Stimulated activated CD8-positive, alpha-beta memory T cell treated with anti-CD3 and anti-CD28 coated beads, Interleukin-2, amount 100 ng/mL, for 48 hours (primary cell): Measurements from ENCODE around the gene PLK3.
"Not testable (repeated sequence)": the region's sequence is repeated elsewhere in the genome, so short reads cannot be mapped to it uniquely, and the experiment has no call there.

Experiments
- DNase-seq, 2 donors: peaks; one replicate each; pipeline ENCODE4 v3.0.0-alpha.2; 2020; ENCODE audit warnings: low read depth in 2 of 2

Gene PLK3

DNA sequence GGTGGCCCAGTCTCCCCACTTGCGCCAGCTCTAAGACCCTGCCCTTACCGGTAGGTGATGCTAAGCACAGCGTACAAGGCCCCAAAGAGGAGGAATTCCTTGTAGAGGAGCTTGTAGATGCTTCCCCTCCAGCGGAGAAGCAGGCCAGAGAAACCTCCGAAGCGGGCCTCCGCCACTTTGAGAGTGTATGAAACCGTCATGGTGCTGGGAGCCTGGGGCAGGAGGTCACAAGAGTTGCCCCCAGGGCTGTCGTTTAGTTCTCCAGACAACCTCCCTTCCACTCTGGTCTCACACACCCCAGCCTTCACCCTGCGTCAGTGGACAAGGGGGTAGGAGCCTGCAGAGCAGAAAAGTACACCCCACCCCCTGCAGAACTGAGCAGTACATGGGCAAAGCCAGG lies 12.7 kb upstream of the PLK3 start:
- no peak for DNase-seq

- DNase-seq: no peak
Measured at GRCh38 chr1:44788120-44788860, 11.9 kb upstream of the PLK3 start, which contains the start of gene BEST4. TSS of gene BEST4 (minus strand) at chr1:44788170. CDS start at chr1:44787705, 465 bp downstream.

GRCh38 chr1:44790968-44791801 lies 9.0 kb upstream of the PLK3 start:
- no peak for DNase-seq

- no peak for DNase-seq
Measured at GRCh38 chr1:44792736-44793502, 7.3 kb upstream of the PLK3 start.

DNA sequence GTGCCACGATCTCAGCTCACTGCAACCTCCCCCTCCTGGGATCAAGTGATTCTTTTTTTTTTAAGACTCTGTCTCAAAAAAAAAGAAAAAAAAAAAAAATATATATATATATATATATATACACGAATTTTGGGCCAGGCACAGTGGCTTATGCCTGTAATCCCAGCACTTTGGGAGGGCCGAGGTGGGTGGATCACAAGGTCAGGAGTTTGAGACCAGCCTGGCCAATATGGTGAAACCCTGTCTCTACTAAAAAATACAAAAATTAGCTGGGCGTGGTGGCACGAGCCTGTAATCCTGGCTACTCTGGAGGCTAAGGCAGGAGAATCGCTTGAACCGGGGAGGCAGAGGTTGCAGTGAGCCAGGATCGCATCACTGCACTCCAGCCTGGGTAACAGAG lies 2.3 kb upstream of the PLK3 start:
- not testable (repeated sequence) for DNase-seq

GRCh38 chr1:44798481-44799365 lies 1.5 kb upstream of the PLK3 start:
- no peak for DNase-seq

GRCh38 chr1:44801491-44802305 lies 1.5 kb downstream of the PLK3 start:
- no peak for DNase-seq

DNA sequence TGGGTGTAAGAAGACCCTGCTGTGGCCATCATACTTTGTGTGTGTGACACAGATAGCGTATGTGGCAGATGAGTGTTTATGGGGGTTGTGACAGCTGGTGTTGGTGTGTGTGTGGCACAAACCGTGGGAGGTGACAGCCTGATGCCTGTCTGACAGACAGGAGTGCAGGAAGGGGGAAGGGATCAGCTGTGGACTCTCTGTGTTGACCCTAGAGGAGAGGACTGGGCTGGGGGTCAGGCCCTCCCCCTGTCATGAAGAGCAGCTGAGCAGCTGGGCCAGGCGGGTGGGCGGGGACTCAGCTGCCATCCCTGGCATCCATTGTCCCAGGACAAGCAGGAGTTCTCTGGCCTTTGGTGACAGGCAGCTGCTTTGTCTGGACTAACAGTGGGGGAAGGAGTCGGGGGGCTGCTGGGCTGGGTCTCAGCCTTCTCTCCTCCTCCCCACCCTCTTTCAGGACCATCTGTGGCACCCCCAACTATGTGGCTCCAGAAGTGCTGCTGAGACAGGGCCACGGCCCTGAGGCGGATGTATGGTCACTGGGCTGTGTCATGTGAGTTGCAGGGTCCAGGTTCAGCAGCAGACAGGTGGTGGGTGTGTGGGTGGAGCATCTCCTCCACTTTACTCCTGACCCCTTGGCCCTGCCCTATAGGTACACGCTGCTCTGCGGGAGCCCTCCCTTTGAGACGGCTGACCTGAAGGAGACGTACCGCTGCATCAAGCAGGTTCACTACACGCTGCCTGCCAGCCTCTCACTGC lies 2.3 kb downstream of the PLK3 start:
- no peak for DNase-seq

GRCh38 chr1:44803062-44803311 lies 2.8 kb downstream of the PLK3 start:
- DNase-seq: no peak

DNA sequence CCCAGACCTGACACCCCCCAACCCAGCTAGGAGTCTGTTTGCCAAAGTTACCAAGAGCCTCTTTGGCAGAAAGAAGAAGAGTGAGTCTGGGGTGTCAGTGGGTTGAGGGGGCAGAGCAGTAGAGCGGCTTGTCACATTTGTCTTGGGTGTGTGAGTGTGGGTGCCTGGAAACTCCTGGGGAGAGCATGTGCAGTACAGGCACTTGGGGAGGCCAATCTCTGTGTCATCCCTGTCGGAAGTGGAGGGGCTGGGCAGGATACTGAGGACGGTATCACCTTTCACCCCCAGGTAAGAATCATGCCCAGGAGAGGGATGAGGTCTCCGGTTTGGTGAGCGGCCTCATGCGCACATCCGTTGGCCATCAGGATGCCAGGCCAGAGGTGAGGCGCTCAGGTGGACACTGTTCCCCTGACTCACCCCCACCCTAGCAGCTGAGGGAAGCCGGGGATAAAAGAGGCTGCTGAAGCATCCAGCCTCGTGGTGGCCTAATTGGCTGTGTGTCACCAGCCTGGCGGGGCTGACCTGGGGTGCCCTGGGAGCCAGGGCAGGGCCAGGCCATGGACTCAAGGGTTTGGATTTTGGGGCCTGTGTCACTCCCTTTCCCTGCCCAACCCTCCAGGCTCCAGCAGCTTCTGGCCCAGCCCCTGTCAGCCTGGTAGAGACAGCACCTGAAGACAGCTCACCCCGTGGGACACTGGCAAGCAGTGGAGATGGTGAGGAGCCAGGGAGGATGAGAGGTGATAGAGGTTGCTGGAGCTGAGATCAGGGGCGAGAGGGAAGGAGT lies 3.3 kb downstream of the PLK3 start:
- DNase-seq: no peak

- no peak for DNase-seq
Measured at GRCh38 chr1:44805311-44806024, 5.3 kb downstream of the PLK3 start.

DNA sequence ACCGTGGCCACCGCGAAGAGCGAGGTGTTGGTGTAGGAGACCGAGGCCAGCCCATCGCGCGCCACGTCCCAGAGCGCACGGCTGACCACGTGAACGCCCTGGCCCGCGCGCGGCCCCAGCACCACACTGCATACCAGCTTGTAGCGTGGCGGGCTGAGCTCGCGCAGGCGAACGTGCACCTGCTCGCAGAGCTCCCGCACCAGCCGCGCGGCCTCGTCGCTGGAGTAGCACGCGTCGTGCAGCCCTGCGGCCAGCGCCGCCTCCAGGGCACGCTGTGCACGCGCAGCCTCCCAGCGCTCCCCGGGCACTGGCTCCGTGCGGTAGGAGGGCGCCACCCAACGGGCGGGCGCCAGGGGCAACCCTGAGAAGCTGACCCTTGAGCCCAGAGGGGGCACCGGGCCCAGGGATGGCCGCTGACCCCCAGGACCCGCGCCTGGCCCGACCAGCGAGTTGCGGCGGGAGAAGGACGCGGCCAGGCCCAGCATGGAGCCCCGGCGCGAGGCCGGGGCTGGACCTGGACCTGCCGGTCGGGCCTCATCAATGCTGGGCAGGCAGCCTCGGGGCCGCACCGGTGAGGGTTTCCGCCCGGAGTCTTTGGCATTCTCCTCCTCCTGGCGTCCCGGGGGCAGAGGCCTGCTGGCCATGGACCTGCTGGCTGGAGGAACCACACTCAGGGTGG lies 6.0 kb downstream of the PLK3 start:
- no peak for DNase-seq

DNA sequence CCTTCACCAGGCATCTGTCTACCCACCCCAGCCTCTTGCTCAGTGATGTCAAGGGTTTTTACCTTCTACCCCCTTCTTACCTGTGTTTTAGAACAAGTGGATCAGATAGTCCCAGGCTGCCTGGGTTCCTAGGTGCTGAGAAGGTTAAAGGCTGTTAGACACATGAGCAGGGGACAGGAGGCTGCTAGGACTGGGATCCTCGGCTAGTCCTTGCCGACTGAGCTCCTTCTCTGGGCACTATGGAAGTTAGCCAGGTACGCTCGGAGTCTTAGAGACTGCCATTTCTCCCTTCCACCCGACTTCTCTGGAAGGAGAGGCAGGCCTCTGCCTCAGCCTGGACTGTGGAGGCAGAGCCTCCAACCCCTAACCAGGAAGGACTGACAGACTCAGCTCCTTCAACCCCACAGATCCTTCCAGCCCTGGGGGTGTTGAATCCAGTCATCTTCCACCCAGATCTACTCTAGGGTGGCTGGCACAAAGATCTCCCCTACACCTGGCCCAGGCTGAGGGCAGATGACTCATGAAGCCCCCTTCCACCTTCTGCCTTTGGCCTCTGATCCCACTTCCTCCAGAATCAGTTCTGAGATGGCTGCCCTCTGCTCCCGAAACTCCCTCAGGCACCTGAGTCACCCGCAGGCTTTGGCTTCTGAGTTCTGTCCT lies 6.7 kb downstream of the PLK3 start, which contains the start of gene DYNLT4:
Gene DYNLT4 (minus strand): TSS at position 648 of the 660 bp plus-strand sequence. CDS start 683 bp downstream, outside the sequence.
- no peak for DNase-seq

GRCh38 chr1:44807364-44808062 lies 7.3 kb downstream of the PLK3 start:
- peak; percentile 82 to 86 for DNase-seq

DNA sequence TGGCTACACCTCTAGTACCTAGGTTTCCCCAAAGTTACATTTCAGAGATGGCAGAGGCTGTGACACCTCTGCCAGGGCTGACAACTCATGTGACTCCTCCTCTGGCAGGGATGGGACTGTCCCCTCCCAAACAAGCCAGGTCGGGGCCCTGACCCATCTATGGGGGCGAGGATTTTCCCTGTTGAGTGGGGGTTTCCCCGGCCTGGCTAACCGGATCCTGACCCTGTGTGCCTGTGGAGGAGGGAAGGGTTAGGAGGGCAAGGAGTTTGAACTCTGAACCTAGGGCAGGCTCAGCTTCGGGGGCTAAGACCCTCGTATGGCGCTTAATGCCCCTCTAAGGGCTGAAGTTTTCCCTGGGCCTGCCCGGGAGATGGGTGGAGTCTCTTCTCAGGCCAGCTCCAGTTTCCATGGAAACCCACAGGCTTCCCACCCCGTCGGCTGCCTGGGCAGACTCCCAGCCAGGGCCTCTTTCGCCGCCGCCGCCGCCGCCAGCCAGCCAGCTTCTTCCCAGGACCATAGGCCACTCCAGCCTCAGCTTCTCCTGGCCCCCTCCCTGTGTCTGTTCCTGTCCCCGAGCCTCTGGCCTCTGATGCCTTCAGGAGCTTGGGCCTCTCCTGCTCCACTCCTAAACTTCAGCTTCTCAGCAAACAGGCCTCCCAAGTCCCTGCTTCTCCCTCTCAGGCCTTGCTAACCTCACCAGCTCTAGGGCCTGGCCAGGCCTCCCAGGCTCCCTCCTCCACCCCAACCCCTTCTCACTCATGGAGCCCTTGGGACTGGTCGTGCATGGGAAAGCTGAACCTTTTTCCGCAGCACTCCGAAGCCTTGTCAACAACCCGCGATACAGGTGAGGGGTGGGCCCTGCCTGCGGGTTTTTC lies 8.1 kb downstream of the PLK3 start, which contains the start of gene BTBD19:
Gene BTBD19 (plus strand): TSS at position 461 of the 875 bp plus-strand sequence. CDS start 298 bp downstream, at position 759.
- peak; percentile 66 to 68 for DNase-seq
